ENCODE data around the gene OBSCN.

Gene OBSCN

DNA sequence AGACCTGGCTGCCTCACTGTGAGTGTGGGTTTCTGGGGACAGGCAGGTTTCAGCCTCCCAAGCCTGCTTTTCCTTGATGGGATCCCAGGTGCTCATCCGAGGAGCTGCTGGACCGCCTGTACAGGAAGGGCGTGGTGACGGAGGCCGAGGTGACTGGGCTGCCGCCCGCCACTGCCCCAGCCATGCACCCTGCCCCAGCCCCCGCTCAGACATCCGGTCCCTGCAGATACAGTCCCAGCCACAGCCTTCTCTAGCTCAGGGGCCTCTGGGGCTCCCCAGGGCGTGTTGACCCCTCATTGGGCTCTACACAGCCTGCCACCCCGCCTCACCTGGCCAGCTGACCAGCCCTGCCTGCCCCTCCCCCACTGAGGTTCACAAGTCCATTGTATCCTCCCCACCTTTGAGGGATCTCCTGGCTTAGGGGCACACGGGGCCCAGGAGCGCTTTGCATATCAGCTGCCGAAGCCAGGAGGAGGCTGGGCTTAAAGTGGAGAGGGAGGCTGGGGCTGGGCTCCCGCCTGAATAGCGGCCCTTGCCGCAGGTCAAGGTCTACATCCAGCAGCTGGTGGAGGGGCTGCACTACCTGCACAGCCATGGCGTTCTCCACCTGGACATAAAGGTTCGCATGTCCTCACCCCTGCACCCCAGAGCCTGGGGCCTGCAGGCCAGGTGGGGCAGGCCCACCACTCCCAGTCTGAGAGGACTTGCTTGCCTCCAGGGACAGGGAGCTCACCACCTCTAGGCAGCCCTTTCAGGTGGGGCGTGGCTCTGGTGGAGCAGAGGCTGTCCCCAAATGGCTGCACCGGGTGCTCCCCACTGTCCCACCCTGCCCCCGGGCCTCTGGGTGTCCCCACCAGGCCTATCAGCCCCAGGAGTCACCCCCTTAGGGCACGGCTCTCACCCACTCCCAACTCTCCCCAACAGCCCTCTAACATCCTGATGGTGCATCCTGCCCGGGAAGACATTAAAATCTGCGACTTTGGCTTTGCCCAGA, 160.3 kb downstream of the OBSCN start:
- no peak for DNase-seq (ENCODE audit: low read depth, low spot score)

DNA sequence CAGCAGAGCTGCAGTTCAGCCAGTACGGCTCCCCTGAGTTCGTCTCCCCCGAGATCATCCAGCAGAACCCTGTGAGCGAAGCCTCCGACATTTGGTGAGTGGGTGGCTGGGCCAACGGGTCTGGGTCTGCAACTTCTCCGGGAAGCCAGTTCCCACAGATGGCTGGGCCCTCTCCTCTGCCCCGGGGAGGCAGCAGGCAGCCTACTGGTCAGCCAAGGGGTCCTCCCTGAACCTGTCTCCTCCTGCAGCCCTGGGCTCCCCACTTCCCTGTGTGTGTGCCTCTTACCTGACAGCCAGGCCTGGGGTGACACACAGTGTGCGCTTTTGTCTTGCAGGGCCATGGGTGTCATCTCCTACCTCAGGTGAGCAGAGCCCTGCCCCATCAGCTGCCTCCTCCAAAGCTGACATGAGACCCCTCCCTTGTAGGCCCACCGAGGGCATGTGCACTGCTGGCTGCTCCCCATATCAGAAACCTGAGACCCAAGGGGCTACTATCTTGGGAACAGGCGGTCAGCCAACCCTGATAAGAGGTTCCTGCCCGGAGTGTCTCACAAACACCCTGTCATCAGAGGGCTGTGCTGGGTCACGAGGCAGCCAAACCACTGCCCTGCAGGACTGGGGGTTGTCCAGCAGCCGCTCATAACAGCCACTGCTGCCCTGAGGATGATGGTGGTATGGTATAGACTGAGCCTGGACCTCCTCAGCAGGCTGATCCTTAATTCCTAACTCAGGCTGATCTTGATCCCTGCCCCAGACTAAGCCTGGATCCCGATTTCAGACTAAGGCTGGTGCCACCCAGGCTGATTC, 161.2 kb downstream of the OBSCN start:
- DNase-seq (ENCODE audit: low read depth, low spot score), result no peak

DNA sequence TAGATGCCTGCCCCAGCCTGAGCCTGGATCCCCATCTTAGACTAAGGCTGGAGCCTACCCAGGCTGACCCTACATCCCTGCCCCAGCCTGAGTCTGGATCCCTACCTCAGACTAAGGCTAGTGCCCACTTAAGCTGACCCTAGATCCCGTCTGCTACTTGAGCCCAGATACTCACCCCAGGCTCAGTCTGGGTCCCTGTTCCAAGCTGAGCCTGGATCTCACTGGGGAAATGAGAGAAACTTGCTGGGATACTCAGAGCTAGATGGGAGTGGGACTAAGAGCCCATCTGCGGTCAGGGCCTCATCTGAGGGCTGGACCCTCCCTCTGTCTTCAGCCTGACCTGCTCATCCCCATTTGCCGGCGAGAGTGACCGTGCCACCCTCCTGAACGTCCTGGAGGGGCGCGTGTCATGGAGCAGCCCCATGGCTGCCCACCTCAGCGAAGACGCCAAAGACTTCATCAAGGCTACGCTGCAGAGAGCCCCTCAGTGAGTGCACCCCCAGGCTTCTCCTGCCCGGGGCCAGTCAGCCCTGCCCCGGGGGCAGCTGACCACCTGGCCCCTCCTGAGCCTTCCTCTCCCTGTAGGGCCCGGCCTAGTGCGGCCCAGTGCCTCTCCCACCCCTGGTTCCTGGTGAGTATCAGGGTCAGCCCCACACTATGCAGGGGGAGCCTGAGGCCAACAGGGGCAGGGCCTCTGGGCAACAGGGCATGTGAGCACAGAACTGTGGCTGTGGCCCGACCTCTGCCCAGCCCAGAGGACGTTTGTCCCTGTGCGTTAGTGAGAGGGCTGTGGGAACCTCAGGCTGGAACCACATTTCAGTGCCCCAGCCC, 162.0 kb downstream of the OBSCN start:
- no peak for DNase-seq (ENCODE audit: low read depth, low spot score)

DNA sequence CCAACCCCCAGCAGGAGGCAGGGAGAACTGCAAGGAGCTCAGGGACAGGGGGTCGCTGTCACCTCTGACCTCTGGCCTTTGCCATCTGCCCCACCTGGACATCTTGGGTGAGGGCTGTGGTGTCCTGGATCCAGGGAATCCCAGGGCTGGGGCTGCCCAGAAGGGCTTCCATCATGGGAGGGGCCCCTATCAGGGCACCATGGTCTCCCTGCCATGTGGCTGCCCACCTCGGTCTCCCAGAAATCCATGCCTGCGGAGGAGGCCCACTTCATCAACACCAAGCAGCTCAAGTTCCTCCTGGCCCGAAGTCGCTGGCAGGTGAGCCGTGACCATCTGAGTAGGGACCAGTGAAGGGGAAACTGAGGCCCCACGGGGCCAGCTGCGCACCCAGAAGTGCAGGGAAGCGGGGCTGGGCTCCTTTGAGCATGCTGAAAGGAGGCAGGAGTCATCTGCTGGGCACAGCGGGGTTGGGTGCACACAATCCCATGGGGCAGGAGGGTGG, 162.6 kb downstream of the OBSCN start:
- DNase-seq (ENCODE audit: low read depth, low spot score), result no peak

DNA sequence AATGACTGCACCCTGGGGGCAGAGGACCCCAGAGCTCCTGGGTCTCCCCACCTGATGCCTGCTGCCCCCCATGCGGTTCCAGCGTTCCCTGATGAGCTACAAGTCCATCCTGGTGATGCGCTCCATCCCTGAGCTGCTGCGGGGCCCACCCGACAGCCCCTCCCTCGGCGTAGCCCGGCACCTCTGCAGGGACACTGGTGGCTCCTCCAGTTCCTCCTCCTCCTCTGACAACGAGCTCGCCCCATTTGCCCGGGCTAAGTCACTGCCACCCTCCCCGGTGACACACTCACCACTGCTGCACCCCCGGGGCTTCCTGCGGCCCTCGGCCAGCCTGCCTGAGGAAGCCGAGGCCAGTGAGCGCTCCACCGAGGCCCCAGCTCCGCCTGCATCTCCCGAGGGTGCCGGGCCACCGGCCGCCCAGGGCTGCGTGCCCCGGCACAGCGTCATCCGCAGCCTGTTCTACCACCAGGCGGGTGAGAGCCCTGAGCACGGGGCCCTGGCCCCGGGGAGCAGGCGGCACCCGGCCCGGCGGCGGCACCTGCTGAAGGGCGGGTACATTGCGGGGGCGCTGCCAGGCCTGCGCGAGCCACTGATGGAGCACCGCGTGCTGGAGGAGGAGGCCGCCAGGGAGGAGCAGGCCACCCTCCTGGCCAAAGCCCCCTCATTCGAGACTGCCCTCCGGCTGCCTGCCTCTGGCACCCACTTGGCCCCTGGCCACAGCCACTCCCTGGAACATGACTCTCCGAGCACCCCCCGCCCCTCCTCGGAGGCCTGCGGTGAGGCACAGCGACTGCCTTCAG, 163.3 kb downstream of the OBSCN start:
- DNase-seq (ENCODE audit: low read depth, low spot score), result no peak

DNA sequence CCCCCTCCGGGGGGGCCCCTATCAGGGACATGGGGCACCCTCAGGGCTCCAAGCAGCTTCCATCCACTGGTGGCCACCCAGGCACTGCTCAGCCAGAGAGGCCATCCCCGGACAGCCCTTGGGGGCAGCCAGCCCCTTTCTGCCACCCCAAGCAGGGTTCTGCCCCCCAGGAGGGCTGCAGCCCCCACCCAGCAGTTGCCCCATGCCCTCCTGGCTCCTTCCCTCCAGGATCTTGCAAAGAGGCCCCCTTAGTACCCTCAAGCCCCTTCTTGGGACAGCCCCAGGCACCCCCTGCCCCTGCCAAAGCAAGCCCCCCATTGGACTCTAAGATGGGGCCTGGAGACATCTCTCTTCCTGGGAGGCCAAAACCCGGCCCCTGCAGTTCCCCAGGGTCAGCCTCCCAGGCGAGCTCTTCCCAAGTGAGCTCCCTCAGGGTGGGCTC, 163.9 kb downstream of the OBSCN start:
- no peak for DNase-seq (ENCODE audit: low read depth, low spot score)

DNA sequence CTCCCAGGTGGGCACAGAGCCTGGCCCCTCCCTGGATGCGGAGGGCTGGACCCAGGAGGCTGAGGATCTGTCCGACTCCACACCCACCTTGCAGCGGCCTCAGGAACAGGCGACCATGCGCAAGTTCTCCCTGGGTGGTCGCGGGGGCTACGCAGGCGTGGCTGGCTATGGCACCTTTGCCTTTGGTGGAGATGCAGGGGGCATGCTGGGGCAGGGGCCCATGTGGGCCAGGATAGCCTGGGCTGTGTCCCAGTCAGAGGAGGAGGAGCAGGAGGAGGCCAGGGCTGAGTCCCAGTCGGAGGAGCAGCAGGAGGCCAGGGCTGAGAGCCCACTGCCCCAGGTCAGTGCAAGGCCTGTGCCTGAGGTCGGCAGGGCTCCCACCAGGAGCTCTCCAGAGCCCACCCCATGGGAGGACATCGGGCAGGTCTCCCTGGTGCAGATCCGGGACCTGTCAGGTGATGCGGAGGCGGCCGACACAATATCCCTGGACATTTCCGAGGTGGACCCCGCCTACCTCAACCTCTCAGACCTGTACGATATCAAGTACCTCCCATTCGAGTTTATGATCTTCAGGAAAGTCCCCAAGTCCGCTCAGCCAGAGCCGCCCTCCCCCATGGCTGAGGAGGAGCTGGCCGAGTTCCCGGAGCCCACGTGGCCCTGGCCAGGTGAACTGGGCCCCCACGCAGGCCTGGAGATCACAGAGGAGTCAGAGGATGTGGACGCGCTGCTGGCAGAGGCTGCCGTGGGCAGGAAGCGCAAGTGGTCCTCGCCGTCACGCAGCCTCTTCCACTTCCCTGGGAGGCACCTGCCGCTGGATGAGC, 164.5 kb downstream of the OBSCN start:
- DNase-seq (ENCODE audit: low read depth, low spot score), result no peak

DNA sequence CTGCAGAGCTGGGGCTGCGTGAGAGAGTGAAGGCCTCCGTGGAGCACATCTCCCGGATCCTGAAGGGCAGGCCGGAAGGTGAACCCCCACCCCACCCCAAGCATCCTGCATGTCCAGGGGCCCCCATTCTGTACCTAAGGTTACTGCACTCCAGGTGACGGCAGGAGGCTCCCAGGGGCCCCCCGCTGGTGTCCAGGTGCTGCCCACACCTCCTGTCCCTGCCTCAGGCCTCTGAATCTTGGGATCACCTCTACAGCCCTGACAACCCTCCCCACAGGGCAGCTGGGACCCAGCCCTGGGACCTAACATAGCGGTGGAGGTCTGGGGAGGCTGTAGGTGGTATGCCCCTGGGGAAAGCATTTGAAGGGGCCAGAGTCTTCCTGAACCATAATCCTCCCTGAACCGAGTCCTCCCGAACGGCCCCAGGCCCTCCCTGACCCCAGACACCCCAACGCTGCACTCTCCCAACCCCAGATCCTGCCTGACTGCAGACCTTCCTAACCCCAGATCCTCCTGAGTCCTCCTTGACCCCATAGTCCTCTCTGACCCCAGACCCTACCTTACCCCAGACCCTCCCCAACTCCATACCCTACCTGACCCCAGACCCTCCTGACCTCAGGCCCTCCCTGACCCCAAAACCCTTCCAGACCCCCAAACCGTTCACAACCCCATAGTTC, 165.3 kb downstream of the OBSCN start:
- no peak for DNase-seq (ENCODE audit: low read depth, low spot score)

DNA sequence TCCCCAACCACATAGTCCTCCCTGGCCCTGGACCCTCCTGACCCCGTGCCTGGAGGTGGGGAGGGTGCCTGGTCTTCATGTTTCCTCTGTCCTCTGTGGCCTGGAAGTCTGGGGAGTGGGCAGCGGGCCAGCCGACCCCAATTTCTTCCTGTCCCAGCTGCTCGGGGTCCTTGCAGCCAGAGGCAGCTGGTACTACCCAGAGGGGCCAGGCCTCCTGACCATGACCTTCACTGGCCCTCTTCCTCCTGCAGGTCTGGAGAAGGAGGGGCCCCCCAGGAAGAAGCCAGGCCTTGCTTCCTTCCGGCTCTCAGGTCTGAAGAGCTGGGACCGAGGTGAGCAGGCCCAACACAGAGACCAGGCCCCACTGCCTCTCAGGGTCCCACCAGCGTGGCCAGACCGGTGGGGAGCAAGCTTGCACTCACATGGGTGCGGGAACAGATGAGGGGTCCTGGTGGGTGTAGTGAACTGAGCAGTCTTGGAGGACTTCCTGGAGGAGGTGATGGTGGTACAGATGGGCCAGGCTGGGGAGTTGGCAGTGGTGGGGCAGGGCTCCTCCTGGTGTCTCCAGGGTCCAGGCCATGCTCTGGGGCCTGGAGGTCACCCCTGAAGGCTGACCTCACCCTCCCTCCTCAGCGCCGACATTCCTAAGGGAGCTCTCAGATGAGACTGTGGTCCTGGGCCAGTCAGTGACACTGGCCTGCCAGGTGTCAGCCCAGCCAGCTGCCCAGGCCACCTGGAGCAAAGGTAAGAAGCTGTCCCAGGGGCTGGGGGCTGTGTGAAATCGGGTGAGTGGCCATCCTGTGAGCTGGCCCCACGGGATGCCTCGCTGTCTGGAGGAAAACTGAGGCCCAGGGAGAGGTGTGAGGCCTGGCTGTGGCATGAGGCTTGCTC, 166.1 kb downstream of the OBSCN start:
- no peak for DNase-seq (ENCODE audit: low read depth, low spot score)

DNA sequence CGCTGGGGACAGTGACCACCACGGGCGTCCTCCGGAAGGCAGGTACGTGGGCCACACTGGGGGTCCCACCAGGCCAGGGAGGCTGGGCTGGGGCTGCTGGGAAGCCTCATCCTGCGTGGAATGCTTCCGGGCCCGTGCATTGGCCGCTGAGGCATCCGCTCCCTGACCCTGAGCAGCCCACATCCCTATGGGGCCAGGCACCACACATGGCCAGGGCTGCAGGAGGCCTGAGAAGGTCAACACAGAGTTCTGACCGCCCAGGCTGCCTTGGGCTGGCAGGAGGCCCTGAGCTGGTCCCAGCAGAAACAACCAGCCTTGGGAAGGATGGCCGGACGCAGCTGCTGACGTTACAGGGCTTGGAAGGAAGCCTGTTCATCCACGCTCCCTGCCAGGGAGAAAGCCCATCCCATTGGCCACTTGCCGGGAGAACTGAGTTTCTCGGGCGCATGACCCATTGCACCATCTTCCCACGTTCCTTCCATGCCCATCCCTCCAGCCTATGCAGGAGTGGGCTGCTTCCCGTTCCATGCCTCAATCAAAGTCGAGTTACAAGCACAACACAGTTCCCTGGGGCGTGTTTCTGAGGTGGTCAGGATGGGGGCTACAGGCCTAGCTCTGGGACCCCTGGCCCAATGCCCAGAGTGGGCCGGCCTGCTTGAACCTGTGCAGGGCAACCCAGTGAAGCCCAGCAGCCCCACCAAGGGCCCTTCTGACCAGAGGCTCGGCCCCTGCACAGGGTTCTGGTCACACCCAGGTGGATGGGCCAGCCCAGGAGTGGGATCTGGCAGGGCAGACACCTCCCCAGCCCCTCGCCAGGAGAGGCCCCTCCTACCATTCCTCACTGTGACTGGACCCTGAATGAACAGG, 167.1 kb downstream of the OBSCN start:
- DNase-seq (ENCODE audit: low read depth, low spot score), result no peak

DNA sequence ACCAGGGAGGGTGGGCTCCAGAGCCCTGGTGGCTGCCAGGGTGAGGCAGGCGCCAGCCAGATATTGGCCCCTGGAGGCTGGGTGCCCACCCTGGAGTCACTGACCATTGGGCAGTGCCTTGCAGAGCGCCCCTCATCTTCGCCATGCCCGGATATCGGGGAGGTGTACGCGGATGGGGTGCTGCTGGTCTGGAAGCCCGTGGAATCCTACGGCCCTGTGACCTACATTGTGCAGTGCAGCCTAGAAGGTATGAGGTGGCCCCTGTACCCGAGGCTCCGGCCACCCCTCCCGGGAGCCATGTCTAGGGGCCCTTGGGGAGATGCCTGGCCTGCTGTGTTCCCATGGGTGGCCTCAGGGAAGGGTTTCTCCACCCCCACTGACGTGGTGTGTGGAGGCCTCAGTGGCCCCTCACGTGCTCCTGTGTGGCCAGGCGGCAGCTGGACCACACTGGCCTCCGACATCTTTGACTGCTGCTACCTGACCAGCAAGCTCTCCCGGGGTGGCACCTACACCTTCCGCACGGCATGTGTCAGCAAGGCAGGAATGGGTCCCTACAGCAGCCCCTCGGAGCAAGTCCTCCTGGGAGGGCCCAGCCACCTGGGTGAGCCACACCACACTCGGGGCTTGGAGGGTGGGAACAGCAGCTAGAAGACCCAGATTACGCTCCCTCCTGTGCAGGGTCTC, 167.9 kb downstream of the OBSCN start:
- no peak for DNase-seq (ENCODE audit: low read depth, low spot score)

DNA sequence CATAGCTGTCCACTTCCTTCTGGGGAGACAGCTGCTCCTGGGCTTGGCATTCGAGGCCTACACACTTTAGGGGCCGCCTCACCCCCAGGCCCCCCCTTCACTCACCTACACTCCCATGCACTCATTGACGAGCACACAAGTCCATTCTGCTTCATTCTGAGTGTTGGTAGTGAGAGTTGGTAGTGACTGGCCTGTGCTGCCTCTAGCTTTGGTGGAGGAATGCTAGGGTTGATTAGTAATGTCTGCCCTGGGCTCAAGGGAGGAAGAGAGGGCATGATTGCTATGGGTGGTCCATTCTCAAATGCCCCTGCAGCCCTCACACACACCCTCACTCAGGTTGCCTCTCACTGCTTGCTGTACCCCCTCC, 168.4 kb downstream of the OBSCN start:
- no peak for DNase-seq (ENCODE audit: low read depth, low spot score)

DNA sequence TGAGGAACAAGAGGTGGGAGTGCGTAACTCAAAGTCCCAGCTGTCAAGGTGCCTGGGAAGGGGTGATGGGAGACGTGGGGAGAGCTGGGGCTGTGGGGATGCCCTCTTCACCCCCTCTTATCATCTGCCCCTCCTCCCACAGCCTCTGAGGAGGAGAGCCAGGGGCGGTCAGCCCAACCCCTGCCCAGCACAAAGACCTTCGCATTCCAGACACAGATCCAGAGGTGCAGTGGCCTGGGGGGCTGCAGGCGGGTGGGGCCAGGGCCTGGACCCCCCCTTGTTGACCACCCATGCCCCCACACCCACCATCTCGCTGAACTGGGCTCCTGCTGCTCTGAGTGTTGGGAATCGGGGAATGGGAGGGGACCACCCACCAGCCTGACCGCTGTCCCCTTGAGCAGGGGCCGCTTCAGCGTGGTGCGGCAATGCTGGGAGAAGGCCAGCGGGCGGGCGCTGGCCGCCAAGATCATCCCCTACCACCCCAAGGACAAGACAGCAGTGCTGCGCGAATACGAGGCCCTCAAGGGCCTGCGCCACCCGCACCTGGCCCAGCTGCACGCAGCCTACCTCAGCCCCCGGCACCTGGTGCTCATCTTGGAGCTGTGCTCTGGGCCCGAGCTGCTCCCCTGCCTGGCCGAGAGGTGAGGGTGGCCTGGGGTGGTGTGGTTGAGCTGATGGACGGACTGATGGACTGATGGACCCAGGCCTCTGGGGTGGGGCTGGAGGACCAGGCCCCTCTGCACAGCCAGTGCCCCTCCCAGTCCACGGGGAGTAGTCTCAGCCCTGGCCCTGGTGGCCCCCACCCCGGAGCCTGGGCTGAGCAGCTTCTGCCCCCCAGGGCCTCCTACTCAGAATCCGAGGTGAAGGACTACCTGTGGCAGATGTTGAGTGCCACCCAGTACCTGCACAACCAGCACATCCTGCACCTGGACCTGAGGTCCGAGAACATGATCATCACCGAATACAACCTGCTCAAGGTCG, 169.1 kb downstream of the OBSCN start:
- no peak for DNase-seq (ENCODE audit: low read depth, low spot score)

DNA sequence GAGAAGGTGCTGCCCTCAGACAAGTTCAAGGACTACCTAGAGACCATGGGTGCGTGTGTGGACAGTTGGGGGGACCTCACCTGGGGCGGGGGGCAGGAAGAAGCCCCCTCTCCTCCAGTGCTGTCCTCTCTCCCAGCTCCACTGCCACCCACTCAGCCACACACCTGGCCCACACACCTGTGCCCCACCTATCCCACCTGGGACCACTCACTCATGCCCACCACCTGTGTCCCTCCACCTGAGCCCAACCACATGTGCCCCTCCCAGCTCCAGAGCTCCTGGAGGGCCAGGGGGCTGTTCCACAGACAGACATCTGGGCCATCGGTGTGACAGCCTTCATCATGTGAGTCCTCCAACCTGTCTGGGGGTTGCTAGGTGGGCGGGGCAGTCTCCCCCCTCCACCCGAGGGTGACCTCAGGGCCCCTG, 169.8 kb downstream of the OBSCN start:
- DNase-seq (ENCODE audit: low read depth, low spot score), result no peak

DNA sequence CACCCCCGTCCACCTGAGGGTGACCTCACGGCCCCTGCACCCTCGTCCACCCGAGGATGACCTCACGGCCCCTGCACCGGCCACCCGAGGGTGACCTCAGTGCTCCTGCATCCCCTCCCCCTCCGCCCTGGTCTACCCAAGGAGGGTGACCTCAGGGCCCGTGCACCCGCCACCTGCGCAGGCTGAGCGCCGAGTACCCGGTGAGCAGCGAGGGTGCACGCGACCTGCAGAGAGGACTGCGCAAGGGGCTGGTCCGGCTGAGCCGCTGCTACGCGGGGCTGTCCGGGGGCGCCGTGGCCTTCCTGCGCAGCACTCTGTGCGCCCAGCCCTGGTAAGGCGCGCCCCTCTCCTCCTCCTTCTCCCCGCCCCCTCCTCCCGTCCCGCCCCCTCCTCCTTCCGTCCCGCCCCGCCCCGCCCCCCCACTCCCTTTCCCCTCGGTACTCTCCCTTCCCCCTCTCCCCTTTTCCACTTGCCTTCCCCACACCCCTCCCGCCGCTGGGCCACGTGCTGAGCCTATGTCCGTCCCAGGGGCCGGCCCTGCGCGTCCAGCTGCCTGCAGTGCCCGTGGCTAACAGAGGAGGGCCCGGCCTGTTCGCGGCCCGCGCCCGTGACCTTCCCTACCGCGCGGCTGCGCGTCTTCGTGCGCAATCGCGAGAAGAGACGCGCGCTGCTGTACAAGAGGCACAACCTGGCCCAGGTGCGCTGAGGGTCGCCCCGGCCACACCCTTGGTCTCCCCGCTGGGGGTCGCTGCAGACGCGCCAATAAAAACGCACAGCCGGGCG, 170.4 kb downstream of the OBSCN start:
- no peak for DNase-seq (ENCODE audit: low read depth, low spot score)
